Astrocyte of the cerebellum (primary cell): ENCODE results near the gene TMPRSS6.
A peak's percentile ranks its signal among the peaks of the same experiment; 100 is the strongest.

Source experiments
- DNase-seq: peaks from one replicate; pipeline ENCODE4 v3.0.0-alpha.2; 2011; ENCODE audit warnings: low read depth
- H3K4me3 ChIP-seq: 2 replicates; pipeline ENCODE4 v1.5.1; 2011; ENCODE audit warnings: mild to moderate bottlenecking, low read depth, low read length, moderate library complexity
- CTCF ChIP-seq: IDR thresholded peaks from 2 replicates; pipeline ENCODE4 v1.5.1; 2012; ENCODE audit warnings: low read length, low read depth, moderate library complexity, mild to moderate bottlenecking; ENCODE audit errors: missing control alignments
- in situ Hi-C: cut with HindIII; loops from 2 replicates; pipeline ENCODE4 v1.10.0; 2017; ENCODE audit warnings: low sequenced_read_pairs

The TMPRSS6 gene

GRCh38 chr22:37100589-37101127 is 8.9 kb downstream of the TMPRSS6 start:
- in situ Hi-C loops = no loop called here

GRCh38 chr22:37098976-37099591 is 10.4 kb downstream of the TMPRSS6 start:
- no peak overlapping the region for H3K4me3 ChIP-seq
- no peak for DNase-seq
- TF ChIP-seq CTCF = peak; percentile 15
- in situ Hi-C loops = no loop called here

More at GRCh38 chr22:37100589-37101127, 8.9 kb downstream of the TMPRSS6 start:
- DNase-seq = no peak
- no peak for TF ChIP-seq CTCF
- H3K4me3 ChIP-seq = no peak overlapping the region

GRCh38 chr22:37097346-37097745 is 12.2 kb downstream of the TMPRSS6 start:
- no peak for TF ChIP-seq CTCF
- no peak overlapping the region for H3K4me3 ChIP-seq
- in situ Hi-C loops = no loop called here
- DNase-seq = no peak

- no peak for TF ChIP-seq CTCF
- in situ Hi-C loops = no loop called here
- H3K4me3 ChIP-seq = no peak overlapping the region
- DNase-seq = no peak
Observed at GRCh38 chr22:37095113-37095512, 14.4 kb downstream of the TMPRSS6 start.

- in situ Hi-C loops = no loop called here
- TF ChIP-seq CTCF = no peak
- DNase-seq = no peak
Observed at GRCh38 chr22:37094239-37094638, 15.3 kb downstream of the TMPRSS6 start.

GRCh38 chr22:37092997-37093396 is 16.5 kb downstream of the TMPRSS6 start:
- H3K4me3 ChIP-seq = no peak overlapping the region
- in situ Hi-C loops = no loop called here

More at GRCh38 chr22:37094239-37094638, 15.3 kb downstream of the TMPRSS6 start:
- no peak overlapping the region for H3K4me3 ChIP-seq

More at GRCh38 chr22:37092997-37093396, 16.5 kb downstream of the TMPRSS6 start:
- TF ChIP-seq CTCF = no peak
- DNase-seq = no peak
